Hepatocyte (in vitro differentiated cells): Measurements from ENCODE around the gene DENND5B.

ENCODE experiments used
- CTCF ChIP-seq: fragments of 200-600 bp; sonication (generic); IDR thresholded peaks from 2 replicates; pipeline ENCODE4 v1.5.1; 2016; ENCODE audit warnings: antibody characterized with exemption, mild to moderate bottlenecking; ENCODE audit not compliant: poor library complexity
- EZH2 ChIP-seq: fragments of 200-600 bp; sonication (generic); IDR thresholded peaks from 2 replicates; pipeline ENCODE4 v1.6.1; 2016; ENCODE audit warnings: antibody characterized with exemption, mild to moderate bottlenecking, borderline replicate concordance
- EZH2phosphoT487 ChIP-seq: fragments of 200-600 bp; sonication (generic); IDR thresholded peaks from one replicate; pipeline ENCODE4 v1.6.1; 2018; ENCODE audit warnings: antibody characterized with exemption, mild to moderate bottlenecking, low read depth, moderate library complexity; ENCODE audit not compliant: unreplicated experiment, severe bottlenecking

- no peak for TF ChIP-seq CTCF
- no peak for TF ChIP-seq EZH2
- no peak for TF ChIP-seq EZH2phosphoT487
Measured at GRCh38 chr12:31572900-31573600, 17.9 kb downstream of the DENND5B start.
